SK-N-SH (cell line): ENCODE measurements around the gene DMD. TPM values are rescaled to one million over a fixed set of nuclear protein-coding genes. Genes with fewer than 3 reads are reported as not detected.

ENCODE experiments used
- CTCF ChIA-PET: fragments of 300-600, 350-600 bp; formaldehyde crosslinking; extraction: SDS; loops from one replicate; lab custom pipeline; 2021; lab: Yijun Ruan, JAX
- POLR2A ChIA-PET: fragments of 350-600 bp; sonication (Branson Sonifier 250); formaldehyde crosslinking; extraction: SDS; loops from one replicate; lab custom pipeline; 2020; ENCODE audit warnings: antibody characterized with exemption, inconsistent platforms; lab: Yijun Ruan, JAX
- DNase-seq: peaks from one replicate; pipeline ENCODE4 v3.0.0; 2012
- H2AFZ ChIP-seq: fragments of 200-600 bp; sonication (generic); 2 replicates; pipeline ENCODE4 v1.8.1; 2016; ENCODE audit warnings: antibody characterized with exemption, mild to moderate bottlenecking, low read depth
- H3F3A ChIP-seq: fragments of 200-600 bp; sonication (generic); replicated peaks from 2 replicates; pipeline ENCODE3; 2016; ENCODE audit warnings: antibody characterized with exemption, mild to moderate bottlenecking; ENCODE audit not compliant: insufficient read depth
- H3K27ac ChIP-seq, 2 experiments: fragments of 200-500 bp in 1 of 2; fragments of 200-600 bp in 1 of 2; sonication (Bioruptor generic) in 1 of 2; sonication (generic), shearing (Covaris generic) in 1 of 2; 2 replicates each; pipeline versions ENCODE4 v1.5.1 to v1.6.1; 2014 to 2016; ENCODE audit warnings: low read depth in 2 of 2, inconsistent platforms in 1 of 2, low read length in 1 of 2, mild to moderate bottlenecking in 1 of 2, mixed read lengths in 1 of 2
- H3K27me3 ChIP-seq: fragments of 200-600 bp; sonication (generic), shearing (Covaris generic); 2 replicates; pipeline ENCODE4 v1.6.1; 2016; ENCODE audit warnings: mixed run types; ENCODE audit not compliant: insufficient read depth
- H3K36me3 ChIP-seq, 2 experiments: fragments of 200-500 bp in 1 of 2; fragments of 200-600 bp in 1 of 2; sonication (Bioruptor generic) in 1 of 2; sonication (generic) in 1 of 2; replicated peaks in 1 of 2; 2 replicates each; pipeline versions ENCODE3 to v1.5.1; 2014 to 2016; ENCODE audit warnings: low read length in 1 of 2, mild to moderate bottlenecking in 1 of 2; ENCODE audit not compliant: insufficient read depth in 2 of 2, control insufficient read depth in 1 of 2
- H3K4me1 ChIP-seq, 2 experiments: fragments of 200-500 bp in 1 of 2; fragments of 200-600 bp in 1 of 2; sonication (Bioruptor generic) in 1 of 2; sonication (generic), shearing (Covaris generic) in 1 of 2; 2 replicates each; pipeline versions ENCODE4 v1.5.1 to v1.6.1; 2014 to 2016; ENCODE audit warnings: low read depth in 1 of 2, low read length in 1 of 2, mixed run types in 1 of 2; ENCODE audit not compliant: insufficient read depth in 2 of 2, control insufficient read depth in 1 of 2
- H3K4me2 ChIP-seq: fragments of 200-600 bp; sonication (generic), shearing (Covaris generic); 2 replicates; pipeline ENCODE4 v1.6.1; 2017; ENCODE audit warnings: mixed run types
- H3K4me3 ChIP-seq, 2 experiments: fragments of 200-500 bp in 1 of 2; fragments of 200-600 bp in 1 of 2; sonication (Bioruptor generic) in 1 of 2; sonication (generic), shearing (Covaris generic) in 1 of 2; 2 replicates each; pipeline versions ENCODE4 v1.5.1 to v1.8.1; 2014 to 2016; ENCODE audit warnings: low read depth in 2 of 2, inconsistent platforms in 1 of 2, low read length in 1 of 2, mild to moderate bottlenecking in 1 of 2, mixed read lengths in 1 of 2, moderate library complexity in 1 of 2
- H3K79me2 ChIP-seq: fragments of 200-600 bp; sonication (generic); 2 replicates; pipeline ENCODE4 v1.8.1; 2017; ENCODE audit warnings: mild to moderate bottlenecking; ENCODE audit not compliant: insufficient read depth
- H3K9ac ChIP-seq: fragments of 200-600 bp; sonication (generic); 2 replicates; pipeline ENCODE4 v1.6.1; 2017; ENCODE audit warnings: mixed run types
- H3K9me2 ChIP-seq: fragments of 200-600 bp; sonication (generic); 2 replicates; pipeline ENCODE4 v1.6.1; 2017; ENCODE audit warnings: mixed run types
- H3K9me3 ChIP-seq: fragments of 200-600 bp; sonication (generic); 2 replicates; pipeline ENCODE4 v1.6.1; 2017; ENCODE audit warnings: mixed run types, mild to moderate bottlenecking, moderate library complexity
- H4K20me1 ChIP-seq: fragments of 200-600 bp; sonication (generic); 2 replicates; pipeline ENCODE4 v1.6.1; 2017; ENCODE audit warnings: mild to moderate bottlenecking, mixed run types; ENCODE audit not compliant: insufficient read depth
- ELF1 ChIP-seq: IDR thresholded peaks from 2 replicates; pipeline ENCODE4 v1.4.0; 2012
- EZH2phosphoT487 ChIP-seq: fragments of 200-600 bp; sonication (generic); IDR thresholded peaks from 2 replicates; pipeline ENCODE4 v1.6.1; 2017; ENCODE audit warnings: low read depth, mixed run types, mild to moderate bottlenecking, antibody characterized with exemption, moderate library complexity, borderline replicate concordance
- FOXM1 ChIP-seq: IDR thresholded peaks from 2 replicates; pipeline ENCODE4 v1.4.0; 2012; ENCODE audit warnings: low read depth, mild to moderate bottlenecking
- JUND ChIP-seq: IDR thresholded peaks from 2 replicates; pipeline ENCODE4 v1.4.0; 2012
- MEF2A ChIP-seq: IDR thresholded peaks from 2 replicates; pipeline ENCODE4 v1.4.0; 2012; ENCODE audit warnings: low read depth, borderline replicate concordance
- POLR2AphosphoS5 ChIP-seq: IDR thresholded peaks from 2 replicates; pipeline ENCODE4 v1.6.1; 2012; ENCODE audit warnings: low read depth, low read length
- SMC3 ChIP-seq: IDR thresholded peaks from 2 replicates; pipeline ENCODE4 v1.6.1; 2012; ENCODE audit warnings: low read depth, low read length, improper control_type of control experiment
- TEAD4 ChIP-seq: IDR thresholded peaks from 2 replicates; pipeline ENCODE4 v1.4.0; 2012; ENCODE audit warnings: mild to moderate bottlenecking, borderline replicate concordance; ENCODE audit not compliant: insufficient read depth
- WGBS: methylation state at CpG from one replicate; pipeline ENCODE4 v1.1.6; 2017; ENCODE audit warnings: low lambda C conversion rate; 5-methylcytosine and 5-hydroxymethylcytosine counted together
- polyA plus RNA-seq, 3 experiments: library from polyadenylated mRNA; depleted of rRNA; stranded (reverse); fragments of >200 nt; gene quantifications; 2 replicates each; pipeline ENCODE4 v1.2.3, GENCODE V29; 2012
- TF ChIP-seq, protein P1 (sequence below): fragments of 150-350 bp; IDR thresholded peaks from 2 replicates; pipeline ENCODE4 v1.6.1; 2016; ENCODE audit warnings: mild to moderate bottlenecking, low read depth, low read length

DMD gene
- polyA plus RNA-seq, 1 of the 3 experiments (the other 2 are of a cell fraction): 3.9 TPM

DNA sequence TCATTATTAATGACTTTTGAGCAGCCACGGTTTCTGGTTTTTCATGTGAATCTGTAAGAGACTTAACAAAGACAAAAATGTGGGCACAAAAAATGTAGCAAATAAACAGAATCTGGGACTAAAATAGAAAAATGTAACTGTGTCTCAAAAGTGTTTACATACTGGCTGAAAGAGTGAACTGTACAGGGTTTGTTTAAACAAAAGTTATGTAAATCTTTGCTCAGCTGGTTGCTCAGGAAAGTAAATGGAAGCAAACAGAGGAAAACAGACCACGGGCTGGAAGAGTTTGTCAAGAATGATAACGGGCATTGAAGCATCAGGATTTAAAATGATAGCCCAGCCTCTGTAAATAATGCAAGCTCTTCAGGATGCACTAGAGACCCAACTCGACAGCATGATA is 1217.7 kb downstream of the DMD start:
- Histone ChIP-seq H3K79me2 (no peaks in the 10 kb centered on the region), H3K36me3 (no peaks in the 10 kb centered on the region), H3K9me3 (no peaks in the 10 kb centered on the region), H3K27ac (no peak overlapping the region), H3K4me3 (no peak overlapping the region), H4K20me1 (no peaks in the 10 kb centered on the region), H3K4me1 (no peaks in the 10 kb centered on the region; a peak in 1 of 4 replicates), H2AFZ (no peak overlapping the region), H3K9ac (no peak overlapping the region), H3K9me2 (no peaks in the 10 kb centered on the region), H3K27me3 (no peaks in the 10 kb centered on the region), H3K4me2 (no peak overlapping the region), H3F3A (no peaks in the 10 kb centered on the region)
- CTCF ChIA-PET: no interaction called here
- TF ChIP-seq, protein P1, sequence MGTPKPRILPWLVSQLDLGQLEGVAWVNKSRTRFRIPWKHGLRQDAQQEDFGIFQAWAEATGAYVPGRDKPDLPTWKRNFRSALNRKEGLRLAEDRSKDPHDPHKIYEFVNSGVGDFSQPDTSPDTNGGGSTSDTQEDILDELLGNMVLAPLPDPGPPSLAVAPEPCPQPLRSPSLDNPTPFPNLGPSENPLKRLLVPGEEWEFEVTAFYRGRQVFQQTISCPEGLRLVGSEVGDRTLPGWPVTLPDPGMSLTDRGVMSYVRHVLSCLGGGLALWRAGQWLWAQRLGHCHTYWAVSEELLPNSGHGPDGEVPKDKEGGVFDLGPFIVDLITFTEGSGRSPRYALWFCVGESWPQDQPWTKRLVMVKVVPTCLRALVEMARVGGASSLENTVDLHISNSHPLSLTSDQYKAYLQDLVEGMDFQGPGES: no peak
- no peak for TF ChIP-seq SMC3
- TF ChIP-seq ELF1: no peak
- TF ChIP-seq EZH2phosphoT487: no peak
- TF ChIP-seq TEAD4: no peak
- no peak for TF ChIP-seq FOXM1
- no peak for TF ChIP-seq MEF2A
- TF ChIP-seq JUND: no peak
- POLR2A ChIA-PET: no interaction called here
- WGBS: 6% methylated on average over 4 of the region's 4 CpGs
- no peak for DNase-seq

DNA sequence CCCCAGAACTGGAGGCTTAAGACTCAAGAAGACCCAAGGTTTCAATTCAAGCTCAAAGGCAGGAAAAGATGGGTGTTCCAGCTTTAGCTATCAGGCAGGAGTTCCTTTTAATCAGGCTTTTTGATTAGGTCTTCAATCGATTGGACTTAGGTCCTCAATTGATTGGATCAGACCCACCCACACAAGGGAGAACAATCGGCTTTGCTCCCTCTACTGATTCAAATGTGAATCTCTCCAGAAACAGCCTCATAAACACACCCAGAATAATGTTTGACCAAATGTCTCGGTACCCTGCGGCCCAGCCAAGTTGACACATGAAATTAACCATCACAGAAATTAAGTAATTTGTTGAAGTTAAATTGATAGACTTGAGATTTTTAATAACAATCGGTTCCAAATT is 1222.4 kb downstream of the DMD start:
- Histone ChIP-seq H3K27ac (no peak overlapping the region), H3K4me3 (no peak overlapping the region), H3K27me3 (no peaks in the 10 kb centered on the region), H3K9me3 (no peaks in the 10 kb centered on the region), H3K79me2 (no peaks in the 10 kb centered on the region), H3K36me3 (no peaks in the 10 kb centered on the region), H3K9ac (no peak overlapping the region), H3K9me2 (no peaks in the 10 kb centered on the region), H2AFZ (no peak overlapping the region), H4K20me1 (no peaks in the 10 kb centered on the region), H3K4me2 (no peak overlapping the region), H3K4me1 (no peaks in the 10 kb centered on the region), H3F3A (no peaks in the 10 kb centered on the region)
- DNase-seq: no peak
- TF ChIP-seq SMC3 (no peak), ELF1 (no peak)
- TF ChIP-seq, protein P1: no peak
- 25% methylated on average over 5 of the region's 5 CpGs for WGBS
- ChIA-PET CTCF (no interaction called here), POLR2A (no interaction called here)

DNA sequence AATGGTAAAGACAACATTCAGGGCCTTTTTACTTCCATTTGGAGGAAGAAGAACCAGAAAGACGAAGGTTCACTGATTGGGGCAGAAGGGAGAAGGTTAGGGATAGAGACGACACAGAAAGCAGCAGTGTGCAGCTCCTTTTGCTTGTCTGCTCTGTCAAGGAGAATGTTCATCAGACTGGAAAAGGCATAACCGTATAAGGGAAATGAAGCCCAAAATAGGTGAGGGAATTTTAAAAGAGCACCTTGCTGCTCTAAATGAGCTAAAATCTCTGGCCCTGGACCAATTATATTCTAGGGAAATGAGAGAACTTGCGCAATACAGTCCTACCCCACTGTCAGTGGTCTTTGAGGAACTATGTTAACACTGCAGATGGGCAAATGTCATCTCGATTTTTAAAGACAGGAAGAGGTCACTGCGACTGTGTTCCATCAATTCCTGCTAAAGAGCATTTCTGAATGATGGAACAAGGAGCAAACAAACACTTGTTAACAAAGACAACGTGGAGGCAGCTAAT is 1229.7 kb downstream of the DMD start:
- H3K9me2 ChIP-seq: no peaks in the 10 kb centered on the region
- DNase-seq: no peak
- POLR2A ChIA-PET: no interaction called here
- H3F3A ChIP-seq: no peaks in the 10 kb centered on the region
- H3K27me3 ChIP-seq: no peaks in the 10 kb centered on the region
- H2AFZ ChIP-seq: no peak overlapping the region
- H3K4me1 ChIP-seq: no peaks in the 10 kb centered on the region; a peak in 1 of 4 replicates
- 19% methylated on average over 7 of the region's 7 CpGs for WGBS
- no peak overlapping the region for H3K9ac ChIP-seq
- no peak overlapping the region for H3K4me2 ChIP-seq
- H3K4me3 ChIP-seq: no peak overlapping the region
- no peaks in the 10 kb centered on the region for H3K79me2 ChIP-seq
- no peaks in the 10 kb centered on the region for H4K20me1 ChIP-seq
- TF ChIP-seq POLR2AphosphoS5: no peak
- CTCF ChIA-PET: interaction anchor here (1.1 kb wide), 1 partner anchor 16 kb away, joined by 3 read pairs; no protein-coding TSS in a partner anchor
- no peak overlapping the region for H3K27ac ChIP-seq
- no peaks in the 10 kb centered on the region for H3K36me3 ChIP-seq
- H3K9me3 ChIP-seq: no peaks in the 10 kb centered on the region
